Right lobe of liver (tissue), 4 donors: ENCODE measurements around the gene RCOR1.

ENCODE experiments used
- POLR2A ChIP-seq: fragments of 450-650 bp; IDR thresholded peaks from one replicate; pipeline ENCODE4 v1.6.1; 2017; ENCODE audit warnings: antibody characterized with exemption, mild to moderate bottlenecking
- TF ChIP-seq, protein P1 (sequence below), 4 donors: fragments of 200-600 bp in 3 of 4; fragments of 450-650 bp in 1 of 4; IDR thresholded peaks; one replicate each; pipeline versions ENCODE4 v1.5.1 to v1.8.0; 2016 to 2022; ENCODE audit warnings: antibody characterized with exemption in 4 of 4, mild to moderate bottlenecking in 2 of 4
- donor health status: DM: no; HTN: no; CAD: no.
- donor health status: DM: no; HTN: no; CAD: no.
- donor health status: DM: no; HTN: yes; CAD: no.

DNA sequence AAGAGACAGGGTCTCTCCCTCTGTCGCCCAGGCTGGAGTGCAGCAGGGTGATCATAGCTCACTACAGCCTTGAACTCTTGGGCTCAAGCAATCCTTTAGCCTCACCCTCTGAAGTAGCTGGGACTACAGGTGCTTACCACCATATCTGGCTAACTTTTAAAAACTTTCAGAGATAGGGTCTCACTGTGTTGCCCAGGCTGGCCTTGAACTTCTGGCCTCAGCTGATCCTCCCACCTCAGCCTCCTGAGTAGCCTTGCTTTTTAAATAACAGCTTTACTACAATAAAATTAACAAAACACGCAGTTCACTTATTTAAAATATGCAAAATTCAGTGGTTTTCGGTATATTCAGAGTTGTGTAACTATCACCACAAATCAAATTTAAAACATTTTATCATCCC lies 79.0 kb downstream of the RCOR1 start:
- TF ChIP-seq POLR2A = no peak
- TF ChIP-seq, protein P1, sequence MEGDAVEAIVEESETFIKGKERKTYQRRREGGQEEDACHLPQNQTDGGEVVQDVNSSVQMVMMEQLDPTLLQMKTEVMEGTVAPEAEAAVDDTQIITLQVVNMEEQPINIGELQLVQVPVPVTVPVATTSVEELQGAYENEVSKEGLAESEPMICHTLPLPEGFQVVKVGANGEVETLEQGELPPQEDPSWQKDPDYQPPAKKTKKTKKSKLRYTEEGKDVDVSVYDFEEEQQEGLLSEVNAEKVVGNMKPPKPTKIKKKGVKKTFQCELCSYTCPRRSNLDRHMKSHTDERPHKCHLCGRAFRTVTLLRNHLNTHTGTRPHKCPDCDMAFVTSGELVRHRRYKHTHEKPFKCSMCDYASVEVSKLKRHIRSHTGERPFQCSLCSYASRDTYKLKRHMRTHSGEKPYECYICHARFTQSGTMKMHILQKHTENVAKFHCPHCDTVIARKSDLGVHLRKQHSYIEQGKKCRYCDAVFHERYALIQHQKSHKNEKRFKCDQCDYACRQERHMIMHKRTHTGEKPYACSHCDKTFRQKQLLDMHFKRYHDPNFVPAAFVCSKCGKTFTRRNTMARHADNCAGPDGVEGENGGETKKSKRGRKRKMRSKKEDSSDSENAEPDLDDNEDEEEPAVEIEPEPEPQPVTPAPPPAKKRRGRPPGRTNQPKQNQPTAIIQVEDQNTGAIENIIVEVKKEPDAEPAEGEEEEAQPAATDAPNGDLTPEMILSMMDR (IDR thresholded peaks at IDR 0.05) = no peak
